Stomach smooth muscle (tissue), 2 donors: ENCODE measurements around the gene PRKACA.

Experiments
- H3K27ac ChIP-seq: one replicate; pipeline ENCODE4 v1.7.0; 2013; ENCODE audit warnings: mild to moderate bottlenecking, low read length, inconsistent platforms
- H3K27me3 ChIP-seq, 2 donors: one replicate each; pipeline ENCODE4 v1.7.0; 2013; ENCODE audit warnings: low read length in 2 of 2; ENCODE audit not compliant: insufficient read depth in 2 of 2, control insufficient read depth in 1 of 2
- H3K36me3 ChIP-seq, 2 donors: one replicate each; pipeline ENCODE4 v1.7.0; 2013; ENCODE audit warnings: low read length in 2 of 2; ENCODE audit not compliant: control insufficient read depth in 2 of 2, insufficient read depth in 2 of 2
- H3K4me1 ChIP-seq: one replicate; pipeline ENCODE4 v1.7.0; 2013; ENCODE audit warnings: low read length; ENCODE audit not compliant: control insufficient read depth, insufficient read depth
- H3K4me3 ChIP-seq, 2 donors: one replicate each; pipeline ENCODE4 v1.7.0; 2013; ENCODE audit warnings: low read length in 2 of 2
- H3K9ac ChIP-seq, 2 donors: one replicate each; pipeline ENCODE4 v1.7.0; 2013; ENCODE audit warnings: low read length in 2 of 2, mild to moderate bottlenecking in 1 of 2
- H3K9me3 ChIP-seq, 2 donors: one replicate each; pipeline ENCODE4 v1.7.0; 2013; ENCODE audit warnings: low read length in 2 of 2; ENCODE audit not compliant: control insufficient read depth in 2 of 2
- donor health status: healthy.
- donor health status: Pancreatic carcinoma.

PRKACA gene

GRCh38 chr19:14116525-14116917 lies 1.0 kb downstream of the PRKACA start:
- H3K9me3 ChIP-seq = no peaks in the 10 kb centered on the region
- no peaks in the 10 kb centered on the region for H3K27me3 ChIP-seq
- peak overlapping the region; percentile 81 to 83 for H3K4me3 ChIP-seq
- peak overlapping the region; percentile 53 for H3K27ac ChIP-seq
- no peaks in the 10 kb centered on the region for H3K36me3 ChIP-seq
- peak overlapping the region; percentile 72 to 79 for H3K9ac ChIP-seq
- H3K4me1 ChIP-seq = peaks cover 69% of the 10 kb centered on the region

GRCh38 chr19:14115756-14116155 lies 1.8 kb downstream of the PRKACA start:
- no peaks in the 10 kb centered on the region for H3K36me3 ChIP-seq
- H3K9ac ChIP-seq = peak overlapping the region; percentile 72 to 79
- H3K27ac ChIP-seq = peak overlapping the region; percentile 11
- H3K4me3 ChIP-seq = peak overlapping the region; percentile 81 to 83
- peaks cover 70% of the 10 kb centered on the region for H3K4me1 ChIP-seq
- H3K9me3 ChIP-seq = no peaks in the 10 kb centered on the region
- H3K27me3 ChIP-seq = no peaks in the 10 kb centered on the region

- Histone ChIP-seq H3K36me3 (no peaks in the 10 kb centered on the region), H3K9me3 (no peaks in the 10 kb centered on the region), H3K4me3 (no peak overlapping the region), H3K4me1 (peaks cover 72% of the 10 kb centered on the region), H3K27me3 (no peaks in the 10 kb centered on the region), H3K9ac (no peak overlapping the region), H3K27ac (peak overlapping the region; percentile 67)
Measured at GRCh38 chr19:14114854-14115253, 2.7 kb downstream of the PRKACA start.

- no peaks in the 10 kb centered on the region for H3K27me3 ChIP-seq
- no peak overlapping the region for H3K4me3 ChIP-seq
- H3K4me1 ChIP-seq = peaks cover 69% of the 10 kb centered on the region
- peak overlapping the region; percentile 67 for H3K27ac ChIP-seq
- H3K9ac ChIP-seq = peak overlapping the region in 1 of 2 donors; percentile 29
- no peaks in the 10 kb centered on the region for H3K36me3 ChIP-seq
- H3K9me3 ChIP-seq = no peaks in the 10 kb centered on the region
Measured at GRCh38 chr19:14114439-14114838, 3.1 kb downstream of the PRKACA start.

GRCh38 chr19:14113762-14114414 lies 3.7 kb downstream of the PRKACA start:
- peak overlapping the region; percentile 8 to 29 for H3K9ac ChIP-seq

GRCh38 chr19:14112809-14113385 lies 4.7 kb downstream of the PRKACA start:
- H3K4me1 ChIP-seq = peaks cover 59% of the 10 kb centered on the region

More at GRCh38 chr19:14113762-14114414, 3.7 kb downstream of the PRKACA start:
- no peaks in the 10 kb centered on the region for H3K9me3 ChIP-seq
- peak overlapping the region in 1 of 2 donors; percentile 60 for H3K4me3 ChIP-seq
- H3K27me3 ChIP-seq = no peaks in the 10 kb centered on the region
- peaks cover 64% of the 10 kb centered on the region for H3K4me1 ChIP-seq
- peak overlapping the region; percentile 67 for H3K27ac ChIP-seq
- H3K36me3 ChIP-seq = no peaks in the 10 kb centered on the region

GRCh38 chr19:14112051-14112808 lies 5.3 kb downstream of the PRKACA start:
- no peaks in the 10 kb centered on the region for H3K27me3 ChIP-seq
- peak overlapping the region; percentile 67 for H3K27ac ChIP-seq
- H3K4me3 ChIP-seq = peak overlapping the region; percentile 47 to 60
- H3K9ac ChIP-seq = peak overlapping the region; percentile 8 to 58
- no peaks in the 10 kb centered on the region for H3K9me3 ChIP-seq
- peaks cover 66% of the 10 kb centered on the region for H3K4me1 ChIP-seq
- H3K36me3 ChIP-seq = no peaks in the 10 kb centered on the region

More at GRCh38 chr19:14112809-14113385, 4.7 kb downstream of the PRKACA start:
- Histone ChIP-seq H3K9me3 (no peaks in the 10 kb centered on the region), H3K27ac (peak overlapping the region; percentile 67), H3K27me3 (no peaks in the 10 kb centered on the region), H3K9ac (peak overlapping the region; percentile 8 to 58), H3K4me3 (peak overlapping the region; percentile 47 to 60), H3K36me3 (no peaks in the 10 kb centered on the region)

GRCh38 chr19:14111486-14111885 lies 6.1 kb downstream of the PRKACA start:
- no peaks in the 10 kb centered on the region for H3K36me3 ChIP-seq
- no peaks in the 10 kb centered on the region for H3K27me3 ChIP-seq
- no peaks in the 10 kb centered on the region for H3K9me3 ChIP-seq
- peaks cover 62% of the 10 kb centered on the region for H3K4me1 ChIP-seq
- H3K4me3 ChIP-seq = no peak overlapping the region
- peak overlapping the region in 1 of 2 donors; percentile 2 for H3K9ac ChIP-seq
- H3K27ac ChIP-seq = no peak overlapping the region

- no peaks in the 10 kb centered on the region for H3K9me3 ChIP-seq
- H3K4me1 ChIP-seq = peaks cover 54% of the 10 kb centered on the region
- peaks cover 2 to 3% of the 10 kb centered on the region in 2 donors for H3K36me3 ChIP-seq
- no peak overlapping the region for H3K27ac ChIP-seq
- H3K27me3 ChIP-seq = no peaks in the 10 kb centered on the region
- no peak overlapping the region for H3K9ac ChIP-seq
- H3K4me3 ChIP-seq = no peak overlapping the region
Measured at GRCh38 chr19:14110650-14111049, 6.9 kb downstream of the PRKACA start.

GRCh38 chr19:14107581-14108461 lies 9.7 kb downstream of the PRKACA start:
- no peaks in the 10 kb centered on the region for H3K27me3 ChIP-seq
- H3K4me1 ChIP-seq = peaks cover 27% of the 10 kb centered on the region

More at GRCh38 chr19:14107581-14108461, 9.7 kb downstream of the PRKACA start:
- H3K27ac ChIP-seq = peak overlapping the region; percentile 86
- H3K9me3 ChIP-seq = no peaks in the 10 kb centered on the region
- H3K36me3 ChIP-seq = peaks cover 10 to 12% of the 10 kb centered on the region in 2 donors
- H3K4me3 ChIP-seq = no peak overlapping the region
- peak overlapping the region; percentile 57 to 62 for H3K9ac ChIP-seq
